ENCODE measurements around the gene ANO1.

The ANO1 gene

GRCh38 chr11:70072861-70073755 is 5.0 kb upstream of the ANO1 start:
- no peak for DNase-seq (ENCODE audit: low read depth in 2 of 2)

- DNase-seq (ENCODE audit: low read depth in 2 of 2) = no peak
Observed at GRCh38 chr11:70073871-70074371, 4.2 kb upstream of the ANO1 start.

GRCh38 chr11:70074746-70075145 is 3.4 kb upstream of the ANO1 start:
- no peak for DNase-seq (ENCODE audit: low read depth in 2 of 2)

- DNase-seq (ENCODE audit: low read depth in 2 of 2) = no peak
Observed at GRCh38 chr11:70075836-70076235, 2.3 kb upstream of the ANO1 start.

- no peak for DNase-seq (ENCODE audit: low read depth in 2 of 2)
Observed at GRCh38 chr11:70076461-70076931, 1.6 kb upstream of the ANO1 start.

- no peak for DNase-seq (ENCODE audit: low read depth in 2 of 2)
Observed at GRCh38 chr11:70077411-70078094, 564 bp upstream of the ANO1 start.

- no peak for DNase-seq (ENCODE audit: low read depth in 2 of 2)
Observed at GRCh38 chr11:70078781-70079616, 882 bp downstream of the ANO1 start.

GRCh38 chr11:70079691-70080090 is 1.6 kb downstream of the ANO1 start:
- no peak for DNase-seq (ENCODE audit: low read depth in 2 of 2)

GRCh38 chr11:70080763-70081162 is 2.6 kb downstream of the ANO1 start:
- no peak for DNase-seq (ENCODE audit: low read depth in 2 of 2)

GRCh38 chr11:70082829-70083228 is 4.7 kb downstream of the ANO1 start:
- DNase-seq (ENCODE audit: low read depth in 2 of 2) = no peak

GRCh38 chr11:70084046-70084984 is 6.2 kb downstream of the ANO1 start:
- no peak for DNase-seq (ENCODE audit: low read depth in 2 of 2)

- no peak for DNase-seq (ENCODE audit: low read depth in 2 of 2)
Observed at GRCh38 chr11:70085815-70086769, 8.0 kb downstream of the ANO1 start.

GRCh38 chr11:70087446-70088167 is 9.5 kb downstream of the ANO1 start:
- DNase-seq (ENCODE audit: low read depth in 2 of 2) = no peak

GRCh38 chr11:70088735-70089250 is 10.7 kb downstream of the ANO1 start:
- DNase-seq (ENCODE audit: low read depth in 2 of 2) = no peak

GRCh38 chr11:70089631-70090030 is 11.5 kb downstream of the ANO1 start:
- no peak for DNase-seq (ENCODE audit: low read depth in 2 of 2)

GRCh38 chr11:70090961-70091381 is 12.9 kb downstream of the ANO1 start:
- no peak for DNase-seq (ENCODE audit: low read depth in 2 of 2)

GRCh38 chr11:70091638-70092037 is 13.5 kb downstream of the ANO1 start:
- DNase-seq (ENCODE audit: low read depth in 2 of 2) = no peak

- no peak for DNase-seq (ENCODE audit: low read depth in 2 of 2)
Observed at GRCh38 chr11:70092959-70093715, 15.0 kb downstream of the ANO1 start.

All from fibroblast of skin of left biceps (primary cell).